GM23248 (cell line): ENCODE data around the gene KLF15.

Experiments used
- EZH2 ChIP-seq: fragments of 200-600 bp; sonication (generic); IDR thresholded peaks from 2 replicates; pipeline ENCODE4 v1.6.1; 2018; ENCODE audit warnings: antibody characterized with exemption, mild to moderate bottlenecking; ENCODE audit not compliant: insufficient read depth, poor library complexity, severe bottlenecking
- EZH2phosphoT487 ChIP-seq: fragments of 200-600 bp; sonication (generic); IDR thresholded peaks from 2 replicates; pipeline ENCODE4 v1.6.1; 2018; ENCODE audit warnings: antibody characterized with exemption, moderate library complexity, mild to moderate bottlenecking, low read depth; ENCODE audit not compliant: insufficient read depth

GRCh38 chr3:126367316-126367805, 10.2 kb upstream of the KLF15 start:
- TF ChIP-seq EZH2 (no peak), EZH2phosphoT487 (no peak)
